Measurements from ENCODE around the gene SCGB1C2. TPM values are rescaled to one million over a fixed set of nuclear protein-coding genes. Genes with fewer than 3 reads are reported as not detected.

Gene SCGB1C2
- total and polyA plus RNA-seq, 3 donors from 2014 or later: not detected

- intact Hi-C loops (cut with DNase I; ENCODE audit: low total_unique reads): no loop called here
- no peak for DNase-seq
- no peaks in the 10 kb centered on the region for H3K9me3 ChIP-seq
- no peaks in the 10 kb centered on the region for H3K27me3 ChIP-seq
- H3K36me3 ChIP-seq (ENCODE audit: low read depth, missing control alignments): no peaks in the 10 kb centered on the region
- WGBS, 2 donors: 95 to 98% methylated on average over 6 to 15 of the region's 15 CpGs
- no peak overlapping the region for H3K4me3 ChIP-seq
- H3K27ac ChIP-seq: no peak overlapping the region
- H3K4me1 ChIP-seq: no peaks in the 10 kb centered on the region
- no peak for TF ChIP-seq CTCF (IDR thresholded peaks at IDR 0.05)
- no peak for TF ChIP-seq POLR2A (IDR thresholded peaks at IDR 0.05)
Observed at GRCh38 chr17:159609-160008, 22.2 kb downstream of the SCGB1C2 start.

- Histone ChIP-seq H3K36me3 (ENCODE audit: low read depth, missing control alignments) (no peaks in the 10 kb centered on the region), H3K4me3 (no peak overlapping the region), H3K27ac (no peak overlapping the region), H3K4me1 (no peaks in the 10 kb centered on the region), H3K9me3 (no peaks in the 10 kb centered on the region), H3K27me3 (no peaks in the 10 kb centered on the region)
- no peak for TF ChIP-seq POLR2A (IDR thresholded peaks at IDR 0.05)
- no peak for TF ChIP-seq CTCF (IDR thresholded peaks at IDR 0.05)
- no peak for DNase-seq
- intact Hi-C loops (cut with DNase I; ENCODE audit: low total_unique reads): no loop called here
- 88% methylated on average over 13 of the region's 13 CpGs for WGBS, 2 donors
Observed at GRCh38 chr17:160336-160735, 23.0 kb downstream of the SCGB1C2 start.

- Histone ChIP-seq H3K27me3 (no peaks in the 10 kb centered on the region), H3K27ac (no peak overlapping the region), H3K9me3 (no peaks in the 10 kb centered on the region), H3K4me1 (no peaks in the 10 kb centered on the region), H3K4me3 (no peak overlapping the region), H3K36me3 (ENCODE audit: low read depth, missing control alignments) (no peaks in the 10 kb centered on the region)
- no peak for DNase-seq
- intact Hi-C loops (cut with DNase I; ENCODE audit: low total_unique reads): no loop called here
- WGBS, 2 donors: 88 to 94% methylated on average over 7 to 10 of the region's 10 CpGs
- TF ChIP-seq POLR2A (IDR thresholded peaks at IDR 0.05) (no peak), CTCF (IDR thresholded peaks at IDR 0.05) (no peak)
Observed at GRCh38 chr17:161481-161880, 24.1 kb downstream of the SCGB1C2 start.

- Histone ChIP-seq H3K9me3 (no peaks in the 10 kb centered on the region), H3K4me3 (no peak overlapping the region), H3K27me3 (no peaks in the 10 kb centered on the region), H3K27ac (no peak overlapping the region), H3K36me3 (ENCODE audit: low read depth, missing control alignments) (no peaks in the 10 kb centered on the region), H3K4me1 (no peaks in the 10 kb centered on the region)
- intact Hi-C loops (cut with DNase I; ENCODE audit: low total_unique reads): no loop called here
- TF ChIP-seq CTCF (IDR thresholded peaks at IDR 0.05) (no peak), POLR2A (IDR thresholded peaks at IDR 0.05) (no peak)
- no peak for DNase-seq
- WGBS, 2 donors: 81 to 92% methylated on average over 11 of the region's 11 CpGs
Observed at GRCh38 chr17:162689-163088, 25.3 kb downstream of the SCGB1C2 start.

GRCh38 chr17:163514-164098 is 26.2 kb downstream of the SCGB1C2 start:
- no peaks in the 10 kb centered on the region for H3K36me3 ChIP-seq (ENCODE audit: low read depth, missing control alignments)
- no peak overlapping the region for H3K27ac ChIP-seq
- H3K9me3 ChIP-seq: no peaks in the 10 kb centered on the region
- H3K4me3 ChIP-seq: no peak overlapping the region
- H3K4me1 ChIP-seq: no peaks in the 10 kb centered on the region
- 82 to 93% methylated on average over 11 of the region's 11 CpGs for WGBS, 2 donors
- DNase-seq: no peak
- intact Hi-C loops (cut with DNase I; ENCODE audit: low total_unique reads): no loop called here
- TF ChIP-seq CTCF (IDR thresholded peaks at IDR 0.05): no peak
- TF ChIP-seq POLR2A (IDR thresholded peaks at IDR 0.05): no peak
- no peaks in the 10 kb centered on the region for H3K27me3 ChIP-seq
